Loucy (cell line): Measurements from ENCODE around the gene WDFY1.

Experiments used
- H2AFZ ChIP-seq: fragments of 200-600 bp; sonication (generic); 2 replicates; pipeline ENCODE4 v1.6.0; 2016; ENCODE audit warnings: antibody characterized with exemption, mild to moderate bottlenecking, low read length, moderate library complexity
- H3F3A ChIP-seq: fragments of 200-600 bp; 2 replicates; pipeline ENCODE4 v1.6.0; 2016; ENCODE audit warnings: antibody characterized with exemption, low read depth, mild to moderate bottlenecking
- H3K27me3 ChIP-seq: fragments of 200-600 bp; sonication (generic); 2 replicates; pipeline ENCODE4 v1.6.1; 2014; ENCODE audit warnings: low read length, mild to moderate bottlenecking; ENCODE audit not compliant: insufficient read depth, poor library complexity, severe bottlenecking
- H3K36me3 ChIP-seq: fragments of 200-600 bp; sonication (generic); 2 replicates; pipeline ENCODE4 v1.6.1; 2016; ENCODE audit warnings: low read length; ENCODE audit not compliant: insufficient read depth
- H3K4me1 ChIP-seq: fragments of 200-600 bp; sonication (generic); 2 replicates; pipeline ENCODE4 v1.5.1; 2014; ENCODE audit warnings: low read length, mild to moderate bottlenecking; ENCODE audit not compliant: insufficient read depth, poor library complexity, severe bottlenecking
- H3K4me2 ChIP-seq: fragments of 200-600 bp; sonication (generic); 2 replicates; pipeline ENCODE4 v1.6.0; 2014; ENCODE audit warnings: antibody characterized with exemption, low read length, low read depth, mild to moderate bottlenecking; ENCODE audit not compliant: poor library complexity, severe bottlenecking
- H3K4me3 ChIP-seq: fragments of 200-600 bp; sonication (generic); 2 replicates; pipeline ENCODE4 v1.5.1; 2014; ENCODE audit warnings: low read length, mild to moderate bottlenecking, mixed read lengths; ENCODE audit not compliant: poor library complexity, severe bottlenecking
- H3K79me2 ChIP-seq: fragments of 200-600 bp; sonication (generic); 2 replicates; pipeline ENCODE4 v1.6.1; 2014; ENCODE audit warnings: low read length; ENCODE audit not compliant: insufficient read depth
- H3K9ac ChIP-seq: fragments of 200-600 bp; sonication (generic); 2 replicates; pipeline ENCODE4 v1.6.0; 2014; ENCODE audit warnings: mild to moderate bottlenecking, low read depth, low read length, moderate library complexity; ENCODE audit not compliant: poor library complexity, severe bottlenecking
- H3K9me2 ChIP-seq: fragments of 200-600 bp; sonication (generic); replicated peaks from 2 replicates; pipeline ENCODE4 v1.6.1; 2016; ENCODE audit warnings: low read depth, low read length, mixed read lengths
- H3K9me3 ChIP-seq: fragments of 200-600 bp; sonication (generic); 2 replicates; pipeline ENCODE4 v1.6.1; 2014; ENCODE audit warnings: mild to moderate bottlenecking, antibody characterized with exemption, low read length, low read depth; ENCODE audit not compliant: insufficient read depth
- H4K20me1 ChIP-seq: fragments of 200-600 bp; sonication (generic); 2 replicates; pipeline ENCODE4 v1.6.0; 2014; ENCODE audit warnings: antibody characterized with exemption, low read length, mild to moderate bottlenecking; ENCODE audit not compliant: insufficient read depth, poor library complexity, severe bottlenecking
- CTCF ChIP-seq: fragments of 200-600 bp; sonication (generic); conservative IDR thresholded peaks from 2 replicates; pipeline ENCODE4 v1.5.1; 2014; ENCODE audit warnings: mild to moderate bottlenecking, antibody characterized with exemption, low read length
- EZH2phosphoT487 ChIP-seq: fragments of 200-600 bp; IDR thresholded peaks from 2 replicates; pipeline ENCODE4 v1.6.1; 2018; ENCODE audit warnings: antibody characterized with exemption, mild to moderate bottlenecking, moderate library complexity, borderline replicate concordance

The WDFY1 gene

GRCh38 chr2:223905996-223906395 lies 39.1 kb downstream of the WDFY1 start:
- Histone ChIP-seq H3K4me3 (no peak overlapping the region), H3K27me3 (no peaks in the 10 kb centered on the region), H3K79me2 (no peaks in the 10 kb centered on the region), H4K20me1 (no peaks in the 10 kb centered on the region), H3K9me3 (no peaks in the 10 kb centered on the region), H2AFZ (no peak overlapping the region), H3F3A (no peaks in the 10 kb centered on the region), H3K9me2 (no peaks in the 10 kb centered on the region), H3K36me3 (peaks cover 33% of the 10 kb centered on the region; the same call in 1 of the 2 replicates), H3K9ac (no peak overlapping the region), H3K4me1 (no peaks in the 10 kb centered on the region), H3K4me2 (no peak overlapping the region)
- TF ChIP-seq EZH2phosphoT487: no peak
- TF ChIP-seq CTCF: no peak

- Histone ChIP-seq H3K4me3 (no peak overlapping the region), H3K4me1 (no peaks in the 10 kb centered on the region), H3K9me3 (no peaks in the 10 kb centered on the region), H2AFZ (no peak overlapping the region), H3K9me2 (no peaks in the 10 kb centered on the region), H3K4me2 (no peak overlapping the region), H3F3A (no peaks in the 10 kb centered on the region), H3K36me3 (peaks cover 58% of the 10 kb centered on the region; the same call in 1 of the 2 replicates), H3K9ac (no peak overlapping the region), H4K20me1 (no peaks in the 10 kb centered on the region), H3K27me3 (no peaks in the 10 kb centered on the region), H3K79me2 (no peaks in the 10 kb centered on the region)
- no peak for TF ChIP-seq CTCF
- no peak for TF ChIP-seq EZH2phosphoT487
Observed at GRCh38 chr2:223901854-223902253, 43.3 kb downstream of the WDFY1 start.

- no peaks in the 10 kb centered on the region for H3K27me3 ChIP-seq
- H2AFZ ChIP-seq: no peak overlapping the region
- H3K4me2 ChIP-seq: no peak overlapping the region
- no peaks in the 10 kb centered on the region for H3K9me2 ChIP-seq
- no peaks in the 10 kb centered on the region for H3F3A ChIP-seq
- H3K36me3 ChIP-seq: peaks cover 58% of the 10 kb centered on the region; the same call in 1 of the 2 replicates
- H3K4me1 ChIP-seq: no peaks in the 10 kb centered on the region
- no peak overlapping the region for H3K9ac ChIP-seq
- H4K20me1 ChIP-seq: no peaks in the 10 kb centered on the region
- no peaks in the 10 kb centered on the region for H3K79me2 ChIP-seq
- TF ChIP-seq EZH2phosphoT487 (no peak), CTCF (no peak)
- H3K4me3 ChIP-seq: no peak overlapping the region
- no peaks in the 10 kb centered on the region for H3K9me3 ChIP-seq
Observed at GRCh38 chr2:223901311-223901710, 43.8 kb downstream of the WDFY1 start.
